Measurements from ENCODE around the gene MGRN1. TPM values are rescaled to one million over a fixed set of nuclear protein-coding genes. Genes with fewer than 3 reads are reported as not detected.

MGRN1 gene
- total and polyA plus RNA-seq, 2 of the 13 experiments (the other 11 are each of a cell fraction or from before 2014, with no cell fraction given) = 11.9 to 12.6 TPM

- TF ChIP-seq PRDM15 (CRISPR knock-in tag; IDR thresholded peaks at IDR 0.05) (no peak), DR1 (CRISPR knock-in tag; IDR thresholded peaks at IDR 0.05) (no peak), ZNF354B (CRISPR knock-in tag; IDR thresholded peaks at IDR 0.05) (no peak), JDP2 (CRISPR knock-in tag; IDR thresholded peaks at IDR 0.05; ENCODE audit: borderline replicate concordance) (no peak), ZNF33A (CRISPR knock-in tag; IDR thresholded peaks at IDR 0.05; ENCODE audit: borderline replicate concordance) (no peak)
Observed at GRCh38 chr16:4667203-4667963, 42.8 kb downstream of the MGRN1 start (continued).

GRCh38 chr16:4668313-4668960 lies 43.8 kb downstream of the MGRN1 start:
- H3K36me3 ChIP-seq (replicated peaks in 1 of 2; ENCODE audit: control insufficient read depth in 1 of 2, insufficient read depth in 2 of 2, low read length in 2 of 2) = peaks cover 23 to 53% of the 10 kb centered on the region in 2 experiments
- POLR2A ChIA-PET = no interaction called here

More at GRCh38 chr16:4668313-4668960, 43.8 kb downstream of the MGRN1 start:
- H3K4me2 ChIP-seq (ENCODE audit: low read depth, low read length) = no peak overlapping the region
- H3K27ac ChIP-seq (ENCODE audit: extremely low read length, insufficient read depth, low read length) = no peak overlapping the region
- peaks cover 6% of the 10 kb centered on the region for H3K79me2 ChIP-seq (ENCODE audit: insufficient read depth, low read length)
- H4K20me1 ChIP-seq (ENCODE audit: insufficient read depth, low read length) = no peaks in the 10 kb centered on the region
- intact Hi-C loops (cut with micrococcal nuclease; ENCODE audit: unreplicated experiment) (no loop called here), in situ Hi-C loops (cut with HindIII; ENCODE audit: extremely low pct_ligation_motif_present, low pct_unique_long_range_greater_than_20kb) (no loop called here)
- ATAC-seq (no peak), FAIRE-seq (no peak), DNase-seq (ENCODE audit: low spot score) (no peak)
- BruUV-seq (replicated peaks) = TSS peak; percentile 32
- no peaks in the 10 kb centered on the region for H3K9me3 ChIP-seq (ENCODE audit: low read length)
- CTCF ChIA-PET (ENCODE audit: low intra/inter-chr PET ratio, low total read pairs) = no interaction called here
- no peak overlapping the region for H2AFZ ChIP-seq (ENCODE audit: low read length)
- WGBS (ENCODE audit: low lambda C conversion rate) = 99% methylated on average over 10 of the region's 10 CpGs
- TF ChIP-seq NFRKB (IDR thresholded peaks at IDR 0.05) (0 out of 2 replicates have a peak, but pooled peaks have one; percentile 27), CTCF (CRISPR knock-in tag; IDR thresholded peaks at IDR 0.05) (no peak), ATM (IDR thresholded peaks at IDR 0.05; ENCODE audit: borderline replicate concordance) (no peak), ZNF207 (IDR thresholded peaks at IDR 0.05; ENCODE audit: borderline replicate concordance) (peak; percentile 88; the same call in 1 of the 2 replicates), AGO1 (IDR thresholded peaks at IDR 0.05; ENCODE audit: low read depth, low read length, poor library complexity, severe bottlenecking) (no peak), RFXANK (CRISPR knock-in tag; IDR thresholded peaks at IDR 0.05) (no peak), NBN (conservative IDR thresholded peaks at IDR 0.05) (peak; percentile 27; the same call in 1 of the 2 replicates)
- no peaks in the 10 kb centered on the region; a peak in 1 of 5 replicates for H3K27me3 ChIP-seq (ENCODE audit: control insufficient read depth in 1 of 2, insufficient read depth in 2 of 2, low read length in 2 of 2)
- H3K4me3 ChIP-seq (replicated peaks in 1 of 3; ENCODE audit: insufficient read depth in 1 of 3, low read depth in 2 of 3, low read length in 3 of 3) = no peak overlapping the region
- no peak overlapping the region for H3K9ac ChIP-seq (ENCODE audit: insufficient read depth, low read depth, low read length)
- peaks cover 38% of the 10 kb centered on the region for H3K4me1 ChIP-seq (ENCODE audit: insufficient read depth, low read length)

Measured in HepG2 (cell line).